H9 (cell line): Measurements from ENCODE around the gene ZNF444. TPM values are rescaled to one million over a fixed set of nuclear protein-coding genes. Genes with fewer than 3 reads are reported as not detected.

Experiments used
- DNase-seq: peaks from one replicate; pipeline ENCODE4 v3.0.0-alpha.2; 2017
- H2AFZ ChIP-seq: one replicate; pipeline ENCODE4 v1.6.1; 2013; ENCODE audit warnings: mild to moderate bottlenecking, low read length, control low read depth, moderate library complexity
- H2AK5ac ChIP-seq: 2 replicates; pipeline ENCODE4 v1.6.1; 2013; ENCODE audit warnings: low read length, control low read depth, mixed read lengths; ENCODE audit not compliant: insufficient read length
- H2BK120ac ChIP-seq: one replicate; pipeline ENCODE4 v1.6.1; 2013; ENCODE audit warnings: low read depth, mild to moderate bottlenecking, low read length, control low read depth, inconsistent platforms; ENCODE audit not compliant: poor library complexity, severe bottlenecking
- H2BK12ac ChIP-seq: 2 replicates; pipeline ENCODE4 v1.6.1; 2013; ENCODE audit warnings: low read length, control low read depth, mixed read lengths, low read depth; ENCODE audit not compliant: insufficient read length
- H2BK15ac ChIP-seq: 2 replicates; pipeline ENCODE4 v1.6.1; 2013; ENCODE audit warnings: low read depth, low read length, control low read depth
- H2BK20ac ChIP-seq: one replicate; pipeline ENCODE4 v1.6.1; 2013; ENCODE audit warnings: low read depth, mild to moderate bottlenecking, low read length, control low read depth, inconsistent platforms; ENCODE audit not compliant: poor library complexity, severe bottlenecking
- H2BK5ac ChIP-seq: 2 replicates; pipeline ENCODE4 v1.6.1; 2013; ENCODE audit warnings: low read length, control low read depth, mixed read lengths; ENCODE audit not compliant: insufficient read length
- H3K14ac ChIP-seq: 2 replicates; pipeline ENCODE4 v1.6.1; 2013; ENCODE audit warnings: low read length, control low read depth; ENCODE audit not compliant: insufficient read depth
- H3K18ac ChIP-seq: 2 replicates; pipeline ENCODE4 v1.6.1; 2013; ENCODE audit warnings: low read depth, mild to moderate bottlenecking, mixed read lengths, low read length, control low read depth; ENCODE audit not compliant: insufficient read length
- H3K23ac ChIP-seq: 2 replicates; pipeline ENCODE4 v1.6.1; 2013; ENCODE audit warnings: low read length, control low read depth, mixed read lengths, low read depth; ENCODE audit not compliant: insufficient read length
- H3K23me2 ChIP-seq: 2 replicates; pipeline ENCODE4 v1.6.1; 2013; ENCODE audit warnings: low read depth, mild to moderate bottlenecking, mixed read lengths, low read length, control low read depth; ENCODE audit not compliant: insufficient read length, poor library complexity, severe bottlenecking
- H3K27ac ChIP-seq: 2 replicates; pipeline ENCODE4 v1.5.1; 2013; ENCODE audit warnings: low read length, control low read depth, mixed read lengths, low read depth; ENCODE audit not compliant: insufficient read length
- H3K27me3 ChIP-seq: 2 replicates; pipeline ENCODE4 v1.6.1; 2013; ENCODE audit warnings: low read length, control low read depth, inconsistent platforms; ENCODE audit not compliant: insufficient read depth
- H3K4ac ChIP-seq: 2 replicates; pipeline ENCODE4 v1.6.1; 2013; ENCODE audit warnings: low read depth, mild to moderate bottlenecking, control low read depth, inconsistent platforms, low read length, moderate library complexity
- H3K4me1 ChIP-seq: 2 replicates; pipeline ENCODE4 v1.6.1; 2013; ENCODE audit warnings: low read length, control low read depth, inconsistent platforms; ENCODE audit not compliant: insufficient read depth
- H3K4me2 ChIP-seq: 2 replicates; pipeline ENCODE4 v1.6.1; 2013; ENCODE audit warnings: low read length, control low read depth, mixed read lengths; ENCODE audit not compliant: insufficient read length, insufficient read depth
- H3K56ac ChIP-seq: 2 replicates; pipeline ENCODE4 v1.6.1; 2013; ENCODE audit warnings: low read depth, mild to moderate bottlenecking, mixed read lengths, low read length, control low read depth; ENCODE audit not compliant: insufficient read length
- H3K79me1 ChIP-seq: 2 replicates; pipeline ENCODE4 v1.6.1; 2013; ENCODE audit warnings: low read depth, mild to moderate bottlenecking, moderate library complexity, low read length, control low read depth, inconsistent platforms; ENCODE audit not compliant: insufficient read depth, poor library complexity, severe bottlenecking
- H3K79me2 ChIP-seq: 2 replicates; pipeline ENCODE4 v1.6.1; 2013; ENCODE audit warnings: low read length, control low read depth, inconsistent platforms; ENCODE audit not compliant: insufficient read depth
- H3K9ac ChIP-seq: 2 replicates; pipeline ENCODE4 v1.6.1; 2013; ENCODE audit warnings: low read length, control low read depth, mixed read lengths; ENCODE audit not compliant: insufficient read length; ENCODE audit errors: extremely low read depth
- H3K9me3 ChIP-seq: one replicate; pipeline ENCODE4 v1.6.1; 2013; ENCODE audit warnings: low read depth, low read length, inconsistent platforms; ENCODE audit not compliant: control insufficient read depth
- H3T11ph ChIP-seq: one replicate; pipeline ENCODE4 v1.6.1; 2013; ENCODE audit warnings: mild to moderate bottlenecking, low read length, control low read depth, inconsistent platforms
- H4K20me1 ChIP-seq: one replicate; pipeline ENCODE4 v1.6.1; 2013; ENCODE audit not compliant: control insufficient read depth, insufficient read length, insufficient read depth
- H4K5ac ChIP-seq: 2 replicates; pipeline ENCODE4 v1.6.1; 2013; ENCODE audit warnings: low read depth, mild to moderate bottlenecking, mixed read lengths, low read length, control low read depth; ENCODE audit not compliant: insufficient read length
- H4K8ac ChIP-seq: replicated peaks from 2 replicates; pipeline ENCODE4 v1.6.1; 2013; ENCODE audit warnings: low read length, control low read depth, mixed read lengths, low read depth; ENCODE audit not compliant: insufficient read length
- H4K91ac ChIP-seq: 2 replicates; pipeline ENCODE4 v1.6.1; 2013; ENCODE audit warnings: low read depth, mild to moderate bottlenecking, moderate library complexity, mixed read lengths, low read length, control low read depth; ENCODE audit not compliant: insufficient read length
- H3K27ac Mint-ChIP-seq, 3 experiments: 2 replicates in 2 of 3; 3 replicates in 1 of 3; pipeline ENCODE4 v1.8.0; 2020 to 2021; ENCODE audit warnings: mixed read lengths in 3 of 3, mild to moderate bottlenecking in 1 of 3, moderate library complexity in 1 of 3
- H3K27me3 Mint-ChIP-seq: 2 replicates; pipeline ENCODE4 v1.8.0; 2021; ENCODE audit warnings: low read depth, mild to moderate bottlenecking, moderate library complexity, mixed read lengths
- H3K36me3 Mint-ChIP-seq, 3 experiments: 2 replicates in 2 of 3; 3 replicates in 1 of 3; pipeline ENCODE4 v1.8.0; 2020 to 2021; ENCODE audit warnings: low read depth in 3 of 3, mixed read lengths in 3 of 3; ENCODE audit not compliant: insufficient read depth in 1 of 3
- H3K4me1 Mint-ChIP-seq, 2 experiments: 2 replicates each; pipeline ENCODE4 v1.8.0; 2020; ENCODE audit warnings: mixed read lengths in 2 of 2
- H3K4me3 Mint-ChIP-seq, 2 experiments: 2 replicates in 1 of 2; 3 replicates in 1 of 2; pipeline ENCODE4 v1.8.0; 2020 to 2021; ENCODE audit warnings: mild to moderate bottlenecking in 2 of 2, mixed read lengths in 2 of 2, moderate library complexity in 1 of 2
- H3K9me3 Mint-ChIP-seq, 2 experiments: 2 replicates in 1 of 2; 3 replicates in 1 of 2; pipeline ENCODE4 v1.8.0; 2020; ENCODE audit warnings: mild to moderate bottlenecking in 2 of 2, mixed read lengths in 2 of 2, moderate library complexity in 1 of 2
- CTCF ChIP-seq: fragments of 200-600 bp; sonication (generic); conservative IDR thresholded peaks from 3 replicates; pipeline ENCODE4 v1.8.0; 2021; ENCODE audit warnings: antibody characterized with exemption, mild to moderate bottlenecking
- WGBS: extraction: QIAGEN DNeasy Blood & Tissue Kit; methylation state at CpG from one replicate; pipeline ENCODE4 v1.1.7; 2013; ENCODE audit warnings: missing lambda C conversion rate, low lambda C conversion rate, mixed read lengths; ENCODE audit not compliant: insufficient read length; ENCODE audit errors: extremely low coverage; 5-methylcytosine and 5-hydroxymethylcytosine counted together
- total RNA-seq: library from RNA; stranded (reverse); gene quantifications from 2 replicates; pipeline ENCODE4 v1.2.1, GENCODE V29; 2021

The ZNF444 gene
- total RNA-seq, 1 experiment from 2014 or later: 49.7 TPM

GRCh38 chr19:56155124-56155687 lies 14.1 kb downstream of the ZNF444 start:
- Histone ChIP-seq H3K79me2 (no peaks in the 10 kb centered on the region), H2BK15ac (no peak overlapping the region), H2BK5ac (no peak overlapping the region), H3K18ac (no peak overlapping the region), H3K9me3 (no peaks in the 10 kb centered on the region), H3K4me1 (peaks cover 2% of the 10 kb centered on the region; the same call in 1 of the 2 replicates), H3K4me2 (no peak overlapping the region), H3K23ac (no peak overlapping the region), H3K27me3 (no peaks in the 10 kb centered on the region), H4K91ac (no peak overlapping the region), H4K8ac (no peak overlapping the region), H2AFZ (no peak overlapping the region), H3K23me2 (no peaks in the 10 kb centered on the region), H4K5ac (no peak overlapping the region), H2BK20ac (no peak overlapping the region), H3K56ac (no peak overlapping the region), H3T11ph (no peak overlapping the region), H3K14ac (no peak overlapping the region), H3K9ac (no peak overlapping the region), H2BK120ac (no peak overlapping the region), H2AK5ac (no peak overlapping the region), H3K4ac (no peak overlapping the region), H4K20me1 (no peaks in the 10 kb centered on the region), H2BK12ac (no peak overlapping the region), H3K79me1 (no peaks in the 10 kb centered on the region), H3K27ac (no peak overlapping the region)
- peaks cover 21 to 31% (median 31%) of the 10 kb centered on the region in 3 experiments for H3K36me3 Mint-ChIP-seq
- H3K4me1 Mint-ChIP-seq: peaks cover 20 to 21% of the 10 kb centered on the region in 2 experiments
- no peak overlapping the region for H3K4me3 Mint-ChIP-seq
- DNase-seq: peak; percentile 75
- peak; percentile 82 for TF ChIP-seq CTCF
- no peaks in the 10 kb centered on the region for H3K27me3 Mint-ChIP-seq
- peak overlapping the region in 1 of 3 experiments; percentile 70; a peak in 3 of 7 replicates for H3K27ac Mint-ChIP-seq
- no CpG with 5 or more reads among the region's 17 CpGs for WGBS
- no peaks in the 10 kb centered on the region; a peak in 2 of 5 replicates for H3K9me3 Mint-ChIP-seq
